Measurements from ENCODE around the gene VANGL1.

The VANGL1 gene

GRCh38 chr1:115655916-115656315, 14.1 kb downstream of the VANGL1 start:
- H3K9me3 ChIP-seq (ENCODE audit: insufficient read depth, low read depth, low read length) = no peaks in the 10 kb centered on the region
- H3K27me3 ChIP-seq (ENCODE audit: insufficient read depth, low read length) = no peaks in the 10 kb centered on the region
- peaks cover 25% of the 10 kb centered on the region for H3K4me1 ChIP-seq (ENCODE audit: insufficient read depth, low read length)
- peaks cover 41% of the 10 kb centered on the region for H3K36me3 ChIP-seq (ENCODE audit: insufficient read depth, low read depth, low read length)
- H3K4me3 ChIP-seq (ENCODE audit: low read length) = no peak overlapping the region
- no peak overlapping the region for H3K27ac ChIP-seq (ENCODE audit: low read length)
- H3K9ac ChIP-seq (ENCODE audit: low read depth, low read length) = no peak overlapping the region

DNA sequence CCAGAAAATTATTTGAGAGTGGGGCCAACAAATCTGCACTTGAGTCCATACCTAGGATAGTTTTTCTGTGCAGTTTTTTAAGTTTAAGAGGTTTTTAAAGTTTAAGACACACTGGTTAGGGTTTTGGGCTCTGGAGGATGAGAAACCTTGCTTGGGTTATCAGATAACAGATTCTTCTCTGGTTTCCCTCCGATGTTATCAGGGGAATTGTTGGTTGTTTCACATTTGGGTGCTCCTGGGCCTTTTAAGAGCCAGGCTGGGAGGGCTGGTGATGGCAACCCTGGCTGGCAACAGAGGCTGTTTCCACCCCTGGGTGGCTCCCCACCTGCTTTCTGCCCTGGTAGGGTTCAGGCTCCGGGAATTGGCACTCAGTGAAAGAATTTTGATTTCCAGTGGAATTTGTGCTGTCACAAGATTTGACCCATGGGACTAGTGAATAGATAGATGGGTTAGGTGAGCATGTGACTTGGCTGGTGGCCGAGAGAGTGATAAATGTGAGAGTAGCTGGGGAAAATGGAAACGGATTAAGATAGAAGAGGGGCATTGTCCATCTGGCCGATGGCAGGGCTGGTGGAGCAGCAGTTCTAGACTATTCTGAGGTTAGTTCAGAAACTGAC, 14.8 kb downstream of the VANGL1 start:
- H3K36me3 ChIP-seq (ENCODE audit: insufficient read depth, low read depth, low read length) = peaks cover 43% of the 10 kb centered on the region
- H3K4me1 ChIP-seq (ENCODE audit: insufficient read depth, low read length) = peaks cover 19% of the 10 kb centered on the region
- H3K9ac ChIP-seq (ENCODE audit: low read depth, low read length) = no peak overlapping the region
- H3K27me3 ChIP-seq (ENCODE audit: insufficient read depth, low read length) = no peaks in the 10 kb centered on the region
- no peak overlapping the region for H3K4me3 ChIP-seq (ENCODE audit: low read length)
- H3K9me3 ChIP-seq (ENCODE audit: insufficient read depth, low read depth, low read length) = no peaks in the 10 kb centered on the region
- H3K27ac ChIP-seq (ENCODE audit: low read length) = no peak overlapping the region

DNA sequence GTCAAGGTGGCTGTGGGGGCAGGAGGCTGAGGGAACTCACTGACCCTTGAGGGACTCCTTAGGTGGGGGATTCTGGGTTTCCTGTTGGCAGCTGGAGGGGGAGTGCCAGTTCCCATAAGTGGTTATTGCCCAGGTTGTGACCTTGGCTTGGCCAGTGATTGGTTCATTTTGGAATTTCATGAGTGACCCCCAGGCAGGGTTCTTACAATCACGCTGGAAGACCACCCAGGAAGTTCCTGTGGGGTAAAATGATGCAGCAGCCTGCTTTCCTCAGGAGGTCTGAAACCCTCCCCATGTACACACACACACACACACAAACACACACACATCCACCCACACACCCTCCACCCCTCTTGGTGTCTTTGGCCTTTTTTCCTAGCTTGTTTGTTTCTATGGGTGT, 16.9 kb downstream of the VANGL1 start:
- Histone ChIP-seq H3K4me3 (ENCODE audit: low read length) (no peak overlapping the region), H3K36me3 (ENCODE audit: insufficient read depth, low read depth, low read length) (peaks cover 41% of the 10 kb centered on the region), H3K9me3 (ENCODE audit: insufficient read depth, low read depth, low read length) (no peaks in the 10 kb centered on the region), H3K4me1 (ENCODE audit: insufficient read depth, low read length) (peaks cover 19% of the 10 kb centered on the region), H3K27me3 (ENCODE audit: insufficient read depth, low read length) (no peaks in the 10 kb centered on the region), H3K9ac (ENCODE audit: low read depth, low read length) (no peak overlapping the region), H3K27ac (ENCODE audit: low read length) (no peak overlapping the region)

DNA sequence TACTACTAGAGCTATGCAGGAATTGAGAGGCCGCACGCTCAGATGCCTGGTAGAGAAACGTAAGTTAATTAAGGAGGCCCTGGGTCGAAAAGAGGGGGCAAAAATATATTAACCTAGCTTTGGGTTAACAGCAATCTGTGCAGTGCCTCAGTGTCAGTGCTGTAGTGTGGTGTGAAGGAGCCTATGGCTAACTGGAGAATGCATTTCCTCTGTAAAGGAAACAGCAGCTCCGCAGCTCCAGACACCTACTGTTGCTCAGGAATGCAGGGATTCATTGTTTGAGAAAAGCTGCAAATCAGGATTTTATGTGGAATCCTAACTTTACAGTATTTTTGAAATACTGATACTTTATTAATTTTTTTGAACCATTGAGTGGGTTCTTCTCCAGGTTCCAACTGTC, 18.4 kb downstream of the VANGL1 start:
- Histone ChIP-seq H3K9me3 (ENCODE audit: insufficient read depth, low read depth, low read length) (no peaks in the 10 kb centered on the region), H3K27me3 (ENCODE audit: insufficient read depth, low read length) (no peaks in the 10 kb centered on the region), H3K9ac (ENCODE audit: low read depth, low read length) (no peak overlapping the region), H3K27ac (ENCODE audit: low read length) (no peak overlapping the region), H3K4me1 (ENCODE audit: insufficient read depth, low read length) (peaks cover 12% of the 10 kb centered on the region), H3K4me3 (ENCODE audit: low read length) (no peak overlapping the region), H3K36me3 (ENCODE audit: insufficient read depth, low read depth, low read length) (peaks cover 56% of the 10 kb centered on the region)

GRCh38 chr1:115661157-115661556, 19.4 kb downstream of the VANGL1 start:
- Histone ChIP-seq H3K27me3 (ENCODE audit: insufficient read depth, low read length) (no peaks in the 10 kb centered on the region), H3K36me3 (ENCODE audit: insufficient read depth, low read depth, low read length) (peaks cover 61% of the 10 kb centered on the region), H3K9me3 (ENCODE audit: insufficient read depth, low read depth, low read length) (no peaks in the 10 kb centered on the region)

GRCh38 chr1:115665319-115666096, 23.7 kb downstream of the VANGL1 start:
- no peak overlapping the region for H3K9ac ChIP-seq (ENCODE audit: low read depth, low read length)
- H3K4me3 ChIP-seq (ENCODE audit: low read length) = no peak overlapping the region
- H3K27me3 ChIP-seq (ENCODE audit: insufficient read depth, low read length) = no peaks in the 10 kb centered on the region
- H3K27ac ChIP-seq (ENCODE audit: low read length) = no peak overlapping the region
- no peaks in the 10 kb centered on the region for H3K9me3 ChIP-seq (ENCODE audit: insufficient read depth, low read depth, low read length)
- H3K36me3 ChIP-seq (ENCODE audit: insufficient read depth, low read depth, low read length) = peaks cover 66% of the 10 kb centered on the region
- H3K4me1 ChIP-seq (ENCODE audit: insufficient read depth, low read length) = no peaks in the 10 kb centered on the region

More at GRCh38 chr1:115661157-115661556, 19.4 kb downstream of the VANGL1 start:
- H3K9ac ChIP-seq (ENCODE audit: low read depth, low read length) = no peak overlapping the region
- no peak overlapping the region for H3K4me3 ChIP-seq (ENCODE audit: low read length)
- H3K27ac ChIP-seq (ENCODE audit: low read length) = no peak overlapping the region
- H3K4me1 ChIP-seq (ENCODE audit: insufficient read depth, low read length) = peaks cover 8% of the 10 kb centered on the region; the same call in 1 of the 2 replicates

GRCh38 chr1:115666206-115666605, 24.4 kb downstream of the VANGL1 start:
- no peaks in the 10 kb centered on the region for H3K27me3 ChIP-seq (ENCODE audit: insufficient read depth, low read length)
- no peaks in the 10 kb centered on the region for H3K9me3 ChIP-seq (ENCODE audit: insufficient read depth, low read depth, low read length)
- no peak overlapping the region for H3K4me3 ChIP-seq (ENCODE audit: low read length)
- no peak overlapping the region for H3K9ac ChIP-seq (ENCODE audit: low read depth, low read length)
- no peak overlapping the region for H3K27ac ChIP-seq (ENCODE audit: low read length)
- H3K4me1 ChIP-seq (ENCODE audit: insufficient read depth, low read length) = no peaks in the 10 kb centered on the region
- peaks cover 60% of the 10 kb centered on the region for H3K36me3 ChIP-seq (ENCODE audit: insufficient read depth, low read depth, low read length)

- no peak overlapping the region for H3K9ac ChIP-seq (ENCODE audit: low read depth, low read length)
- no peaks in the 10 kb centered on the region for H3K4me1 ChIP-seq (ENCODE audit: insufficient read depth, low read length)
- no peaks in the 10 kb centered on the region for H3K27me3 ChIP-seq (ENCODE audit: insufficient read depth, low read length)
- no peak overlapping the region for H3K4me3 ChIP-seq (ENCODE audit: low read length)
- H3K36me3 ChIP-seq (ENCODE audit: insufficient read depth, low read depth, low read length) = peaks cover 60% of the 10 kb centered on the region
- no peak overlapping the region for H3K27ac ChIP-seq (ENCODE audit: low read length)
- H3K9me3 ChIP-seq (ENCODE audit: insufficient read depth, low read depth, low read length) = no peaks in the 10 kb centered on the region
Observed at GRCh38 chr1:115666702-115667101, 24.9 kb downstream of the VANGL1 start.

- Histone ChIP-seq H3K4me3 (ENCODE audit: low read length) (no peak overlapping the region), H3K9ac (ENCODE audit: low read depth, low read length) (no peak overlapping the region), H3K36me3 (ENCODE audit: insufficient read depth, low read depth, low read length) (peaks cover 53% of the 10 kb centered on the region), H3K4me1 (ENCODE audit: insufficient read depth, low read length) (no peaks in the 10 kb centered on the region), H3K27me3 (ENCODE audit: insufficient read depth, low read length) (no peaks in the 10 kb centered on the region), H3K9me3 (ENCODE audit: insufficient read depth, low read depth, low read length) (no peaks in the 10 kb centered on the region), H3K27ac (ENCODE audit: low read length) (no peak overlapping the region)
Observed at GRCh38 chr1:115668579-115668978, 26.8 kb downstream of the VANGL1 start.

GRCh38 chr1:115669002-115669673, 27.4 kb downstream of the VANGL1 start:
- Histone ChIP-seq H3K36me3 (ENCODE audit: insufficient read depth, low read depth, low read length) (peaks cover 48% of the 10 kb centered on the region), H3K9me3 (ENCODE audit: insufficient read depth, low read depth, low read length) (no peaks in the 10 kb centered on the region), H3K4me1 (ENCODE audit: insufficient read depth, low read length) (no peaks in the 10 kb centered on the region), H3K27me3 (ENCODE audit: insufficient read depth, low read length) (no peaks in the 10 kb centered on the region), H3K27ac (ENCODE audit: low read length) (no peak overlapping the region), H3K9ac (ENCODE audit: low read depth, low read length) (no peak overlapping the region), H3K4me3 (ENCODE audit: low read length) (no peak overlapping the region)

DNA sequence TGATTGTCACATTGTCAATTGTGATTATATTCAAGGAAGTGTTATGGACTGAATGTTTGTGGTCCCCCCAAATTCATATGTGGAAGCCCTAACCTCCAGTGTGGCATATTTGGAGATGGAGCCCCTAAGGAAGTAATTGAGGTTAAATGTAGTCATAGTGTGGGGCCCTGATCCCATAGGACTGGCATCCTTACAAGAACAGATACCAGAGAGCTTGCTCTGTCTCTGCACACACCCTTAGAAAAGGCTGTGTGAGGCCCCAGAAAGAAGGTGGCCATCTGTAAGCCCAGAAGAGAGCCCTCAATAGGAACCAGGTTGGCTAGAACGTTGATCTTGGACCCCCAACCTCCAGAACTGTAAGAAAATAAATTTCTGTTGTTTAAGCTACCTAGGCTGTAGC, 28.1 kb downstream of the VANGL1 start:
- H3K9ac ChIP-seq (ENCODE audit: low read depth, low read length) = no peak overlapping the region
- H3K36me3 ChIP-seq (ENCODE audit: insufficient read depth, low read depth, low read length) = peaks cover 40% of the 10 kb centered on the region
- no peak overlapping the region for H3K4me3 ChIP-seq (ENCODE audit: low read length)
- H3K9me3 ChIP-seq (ENCODE audit: insufficient read depth, low read depth, low read length) = no peaks in the 10 kb centered on the region
- H3K4me1 ChIP-seq (ENCODE audit: insufficient read depth, low read length) = no peaks in the 10 kb centered on the region
- H3K27me3 ChIP-seq (ENCODE audit: insufficient read depth, low read length) = no peaks in the 10 kb centered on the region
- H3K27ac ChIP-seq (ENCODE audit: low read length) = no peak overlapping the region

Measured in iPS-20b (cell line).